GM19025 (cell line): ENCODE measurements around the gene AP3B1.
"Not testable (repeated sequence)": the region's sequence is repeated elsewhere in the genome, so short reads cannot be mapped to it uniquely, and the experiment has no call there.

ENCODE experiments used
- ATAC-seq: cut with Tn5 transposase; IDR thresholded peaks from one replicate; pipeline ENCODE4 v1.9.1; 2021; ENCODE audit warnings: mild to moderate bottlenecking, low read depth, moderate library complexity; ENCODE audit not compliant: unreplicated experiment

The AP3B1 gene

GRCh38 chr5:78252715-78253114, 41.8 kb downstream of the AP3B1 start:
- ATAC-seq: no peak

GRCh38 chr5:78251663-78252284, 42.7 kb downstream of the AP3B1 start:
- ATAC-seq: no peak

- no peak for ATAC-seq
Measured at GRCh38 chr5:78245136-78245535, 49.4 kb downstream of the AP3B1 start.

- ATAC-seq: no peak
Measured at GRCh38 chr5:78243639-78244038, 50.9 kb downstream of the AP3B1 start.

DNA sequence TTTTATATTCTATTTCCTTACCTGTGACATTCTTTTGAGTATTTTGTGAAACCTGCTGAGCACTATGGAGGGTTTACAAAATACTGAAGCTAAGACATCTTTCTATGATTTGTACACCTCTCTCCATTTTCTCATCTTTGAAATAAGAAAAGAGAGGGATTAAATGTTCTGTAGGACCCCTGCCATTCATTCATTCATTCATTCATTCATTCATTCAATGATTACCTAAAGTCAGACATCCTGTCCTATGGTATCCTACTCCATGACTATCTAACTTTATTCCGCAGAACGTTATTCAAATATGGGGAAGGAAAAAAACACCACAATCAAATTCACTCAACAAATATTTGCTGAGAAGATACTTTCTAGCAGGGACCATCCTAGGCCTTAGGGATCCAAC, 51.4 kb downstream of the AP3B1 start:
- ATAC-seq: no peak

DNA sequence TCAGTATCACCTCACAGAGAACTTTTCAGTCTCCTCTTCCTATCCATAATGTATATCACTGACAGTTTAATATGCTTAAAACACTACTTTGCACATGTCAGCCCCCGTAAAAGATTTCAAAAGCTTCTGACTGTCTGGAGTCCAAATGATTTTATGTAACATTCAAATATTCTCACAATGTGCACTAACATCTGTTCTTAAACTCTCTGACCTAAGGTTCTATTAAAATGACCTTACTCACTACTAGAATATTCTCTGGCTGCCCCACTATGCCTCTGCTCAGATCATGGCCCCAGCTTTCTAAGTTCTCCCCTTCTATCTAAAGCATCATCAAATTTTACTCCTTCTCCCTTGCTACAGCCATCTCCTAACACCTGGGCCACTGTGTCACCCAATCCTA, 52.5 kb downstream of the AP3B1 start:
- ATAC-seq: no peak

GRCh38 chr5:78237911-78238310, 56.6 kb downstream of the AP3B1 start:
- no peak for ATAC-seq

DNA sequence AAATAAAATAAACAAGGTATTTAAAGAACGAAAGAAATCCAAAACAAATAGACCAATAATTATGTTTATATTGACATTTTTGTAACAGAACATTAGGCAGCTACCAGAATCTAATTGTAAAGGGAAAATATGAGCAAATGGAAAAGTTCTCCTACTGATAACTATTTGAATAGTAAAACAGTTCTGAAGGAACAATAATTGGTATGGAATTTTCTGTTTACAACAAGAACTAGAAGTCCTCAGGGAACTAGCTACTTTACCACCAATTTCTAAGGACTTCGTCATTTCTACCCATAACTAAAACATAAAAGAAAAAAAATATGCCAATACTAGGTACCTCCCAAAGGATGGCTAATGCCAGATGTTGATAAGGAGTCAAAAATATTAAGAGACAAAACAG, 58.5 kb downstream of the AP3B1 start:
- no peak for ATAC-seq

- no peak for ATAC-seq
Measured at GRCh38 chr5:78235289-78235688, 59.2 kb downstream of the AP3B1 start.

- ATAC-seq: no peak
Measured at GRCh38 chr5:78234804-78235203, 59.7 kb downstream of the AP3B1 start.

- no peak for ATAC-seq
Measured at GRCh38 chr5:78232163-78232562, 62.3 kb downstream of the AP3B1 start.

DNA sequence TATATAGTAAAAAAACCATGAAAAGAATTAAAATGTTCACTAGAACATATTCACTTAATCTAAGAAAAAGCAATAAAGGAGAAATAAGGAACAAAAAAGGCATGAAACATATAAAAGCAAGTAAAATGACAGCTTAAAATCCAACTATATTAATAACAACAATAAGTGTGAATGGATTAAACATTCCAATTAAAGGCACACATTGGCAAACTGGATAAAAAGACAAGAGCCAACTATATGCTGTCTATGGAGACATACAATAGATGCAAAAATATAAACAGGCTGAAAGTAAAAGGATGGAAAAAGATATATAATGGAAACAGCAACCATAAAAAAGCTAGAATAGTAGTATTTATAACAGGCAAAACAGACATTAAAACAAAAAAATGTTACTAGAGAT, 70.1 kb downstream of the AP3B1 start:
- no peak for ATAC-seq

DNA sequence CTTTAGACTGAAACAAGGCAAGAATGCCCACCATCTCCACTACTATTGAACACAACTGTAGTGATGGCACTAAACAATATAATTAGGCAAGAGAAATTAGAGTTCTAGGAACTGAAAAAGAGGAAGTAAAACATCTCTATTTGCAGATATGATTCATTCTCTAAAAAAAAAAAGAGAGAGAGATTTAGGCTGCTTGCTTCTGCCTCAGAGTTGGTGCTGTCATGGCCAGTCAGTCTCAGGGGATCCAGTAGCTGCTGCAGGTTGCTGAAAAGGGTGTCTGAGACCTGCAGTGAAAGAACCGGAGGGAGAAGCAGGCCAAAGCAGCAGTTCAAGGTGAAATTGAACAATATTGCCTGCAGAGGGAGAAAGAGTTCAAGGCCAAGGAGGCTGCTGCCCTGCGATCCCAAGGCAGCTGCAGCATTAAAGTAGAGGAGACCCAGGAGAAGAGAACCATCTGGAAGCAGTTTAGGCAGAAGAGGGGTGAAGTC, 72.5 kb downstream of the AP3B1 start:
- peak; percentile 98 for ATAC-seq

- ATAC-seq: no peak
Measured at GRCh38 chr5:78221467-78221866, 73.0 kb downstream of the AP3B1 start.

GRCh38 chr5:78215972-78216371, 78.5 kb downstream of the AP3B1 start:
- no peak for ATAC-seq

- no peak for ATAC-seq
Measured at GRCh38 chr5:78215565-78215964, 78.9 kb downstream of the AP3B1 start.

DNA sequence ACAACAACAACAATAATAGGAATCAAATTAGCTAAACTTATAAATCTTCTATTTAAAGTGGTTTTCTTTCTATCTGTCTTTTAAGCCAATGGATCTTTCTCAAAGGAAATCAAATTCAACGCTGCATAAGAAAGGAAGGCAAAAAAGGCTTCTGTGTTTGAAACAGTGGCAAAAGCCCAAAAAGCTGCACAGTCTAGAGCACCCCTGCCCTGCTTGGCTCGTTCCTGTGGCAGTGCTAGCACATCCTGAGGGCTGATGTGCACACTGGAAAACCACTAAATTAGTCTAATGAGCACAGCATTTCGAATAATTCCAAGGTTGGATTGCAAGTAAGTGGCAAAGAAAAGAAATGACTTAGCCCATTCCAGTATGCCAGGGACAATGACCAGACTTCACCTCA, 80.7 kb downstream of the AP3B1 start:
- no peak for ATAC-seq

DNA sequence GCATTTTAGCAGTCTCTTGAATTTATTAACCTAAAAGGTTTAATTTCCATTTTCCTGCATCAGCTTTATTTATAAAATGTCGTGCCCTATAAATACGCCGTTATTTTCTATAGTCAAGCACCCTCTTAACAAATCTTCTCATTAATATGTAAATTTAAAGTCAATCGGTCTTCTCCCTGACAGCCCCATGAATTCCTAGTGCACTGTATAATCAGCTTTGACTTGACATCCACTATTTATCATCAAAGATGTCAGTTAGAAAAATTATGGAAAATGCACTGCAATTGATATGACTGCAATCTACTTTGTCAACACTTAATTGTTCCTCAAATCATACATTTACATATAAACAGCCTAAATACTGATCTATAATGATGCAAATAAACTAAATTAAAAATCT, 83.4 kb downstream of the AP3B1 start:
- no peak for ATAC-seq

DNA sequence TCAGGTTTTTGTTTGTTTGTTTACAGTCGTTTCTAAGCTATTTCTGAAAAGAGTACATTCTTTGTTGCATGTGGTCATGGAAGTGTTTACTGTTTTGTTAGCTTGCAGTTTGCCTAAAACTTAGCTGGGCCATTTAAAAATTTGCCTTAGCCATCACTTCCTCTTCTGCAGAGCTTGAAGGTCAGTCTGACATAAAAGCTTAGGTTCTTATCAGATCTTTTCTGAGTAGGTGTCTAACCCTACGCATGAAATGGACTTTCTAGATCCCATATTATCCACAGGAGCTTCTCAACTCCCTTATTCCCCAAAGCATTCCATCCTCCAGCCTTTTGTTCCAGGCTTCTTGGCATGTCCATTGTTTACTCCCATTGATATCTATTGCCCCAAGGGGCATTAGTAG, 90.3 kb downstream of the AP3B1 start:
- no peak for ATAC-seq

- ATAC-seq: no peak
Measured at GRCh38 chr5:78203815-78204214, 90.7 kb downstream of the AP3B1 start.

- ATAC-seq: no peak
Measured at GRCh38 chr5:78190402-78190801, 104.1 kb downstream of the AP3B1 start.

DNA sequence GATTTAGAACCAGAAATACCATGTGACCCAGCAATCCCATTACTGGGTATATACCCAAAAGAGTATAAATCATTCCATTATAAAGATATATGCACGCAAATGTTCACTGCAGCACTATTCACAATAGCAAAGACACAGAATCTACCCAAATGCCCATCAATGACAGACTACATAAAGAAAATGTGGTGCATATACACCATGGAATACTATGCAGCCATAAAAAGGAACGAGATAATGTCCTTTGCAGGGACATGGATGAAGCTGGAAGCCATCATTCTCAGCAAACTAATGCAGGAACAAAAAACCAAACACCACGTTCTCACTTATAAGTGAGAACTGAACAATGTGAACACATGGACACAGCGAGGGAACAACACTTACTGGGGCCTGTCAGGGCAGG, 105.8 kb downstream of the AP3B1 start:
- ATAC-seq: not testable (repeated sequence)

DNA sequence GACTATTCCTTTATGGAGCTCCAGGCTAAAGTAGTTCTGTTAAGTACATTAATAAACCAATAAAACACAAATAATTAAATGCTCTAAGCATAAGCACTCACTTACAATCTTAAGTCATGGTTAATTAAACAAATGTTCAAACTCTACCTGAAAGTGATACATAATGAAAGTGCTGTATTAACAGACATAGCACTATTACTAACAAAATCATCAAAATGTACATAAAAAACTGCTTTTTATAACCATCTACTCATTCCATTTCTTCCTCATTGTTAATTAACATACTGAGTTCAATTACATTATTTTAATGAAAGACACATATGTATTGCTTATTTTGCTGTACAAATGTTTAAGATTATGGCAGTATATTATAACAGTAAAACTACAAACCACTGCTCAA, 107.3 kb downstream of the AP3B1 start:
- no peak for ATAC-seq
